ENCODE data around the gene DGKB. TPM values are rescaled to one million over a fixed set of nuclear protein-coding genes. Genes with fewer than 3 reads are reported as not detected.

Gene DGKB
- total RNA-seq, 4 donors from 2014 or later = 0.07 to 0.95 (median 0.34) TPM

DNA sequence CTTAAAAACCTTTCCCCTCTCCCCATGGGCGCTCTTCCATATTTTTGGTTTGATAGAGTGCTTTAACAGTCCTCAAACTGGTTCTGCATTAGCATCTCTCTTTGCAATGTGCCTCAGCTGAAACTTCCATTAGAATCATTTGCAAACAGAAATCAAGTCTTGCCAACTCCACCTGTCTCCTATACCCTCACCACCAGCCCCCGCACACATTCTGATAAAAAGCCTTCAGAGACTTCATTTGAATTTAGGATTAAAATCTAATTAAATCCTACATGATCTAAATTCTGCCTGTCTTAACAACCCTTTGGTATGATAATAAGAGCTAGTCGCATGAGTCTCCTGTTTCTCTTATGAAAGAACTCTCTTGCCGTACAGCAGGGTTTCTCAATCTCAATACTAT, 528.2 kb downstream of the DGKB start:
- intact Hi-C loops (cut with DNase I; ENCODE audit: low total_unique reads) = no loop called here
- H3K4me1 ChIP-seq = no peaks in the 10 kb centered on the region
- DNase-seq = no peak
- in situ Hi-C loops (cut with MboI; ENCODE audit: low sequenced_read_pairs in 4 of 4) = no loop called here
- H3K27me3 ChIP-seq = no peaks in the 10 kb centered on the region
- H3K9me3 ChIP-seq = no peaks in the 10 kb centered on the region
- no peaks in the 10 kb centered on the region for H3K36me3 ChIP-seq
- no peak for ATAC-seq
- H3K4me3 ChIP-seq = no peak overlapping the region
- H3K27ac ChIP-seq = no peak overlapping the region
- TF ChIP-seq, protein P1, sequence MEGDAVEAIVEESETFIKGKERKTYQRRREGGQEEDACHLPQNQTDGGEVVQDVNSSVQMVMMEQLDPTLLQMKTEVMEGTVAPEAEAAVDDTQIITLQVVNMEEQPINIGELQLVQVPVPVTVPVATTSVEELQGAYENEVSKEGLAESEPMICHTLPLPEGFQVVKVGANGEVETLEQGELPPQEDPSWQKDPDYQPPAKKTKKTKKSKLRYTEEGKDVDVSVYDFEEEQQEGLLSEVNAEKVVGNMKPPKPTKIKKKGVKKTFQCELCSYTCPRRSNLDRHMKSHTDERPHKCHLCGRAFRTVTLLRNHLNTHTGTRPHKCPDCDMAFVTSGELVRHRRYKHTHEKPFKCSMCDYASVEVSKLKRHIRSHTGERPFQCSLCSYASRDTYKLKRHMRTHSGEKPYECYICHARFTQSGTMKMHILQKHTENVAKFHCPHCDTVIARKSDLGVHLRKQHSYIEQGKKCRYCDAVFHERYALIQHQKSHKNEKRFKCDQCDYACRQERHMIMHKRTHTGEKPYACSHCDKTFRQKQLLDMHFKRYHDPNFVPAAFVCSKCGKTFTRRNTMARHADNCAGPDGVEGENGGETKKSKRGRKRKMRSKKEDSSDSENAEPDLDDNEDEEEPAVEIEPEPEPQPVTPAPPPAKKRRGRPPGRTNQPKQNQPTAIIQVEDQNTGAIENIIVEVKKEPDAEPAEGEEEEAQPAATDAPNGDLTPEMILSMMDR (IDR thresholded peaks at IDR 0.05 in 4 of 5, conservative IDR thresholded peaks at IDR 0.05 in 1 of 5) = no peak
- TF ChIP-seq POLR2A (IDR thresholded peaks at IDR 0.05) = no peak

- Histone ChIP-seq H3K4me3 (no peak overlapping the region), H3K36me3 (no peaks in the 10 kb centered on the region), H3K4me1 (no peaks in the 10 kb centered on the region), H3K9me3 (no peaks in the 10 kb centered on the region), H3K27me3 (no peaks in the 10 kb centered on the region), H3K27ac (no peak overlapping the region)
- intact Hi-C loops (cut with DNase I; ENCODE audit: low total_unique reads) = no loop called here
- DNase-seq = no peak
- in situ Hi-C loops (cut with MboI; ENCODE audit: low sequenced_read_pairs in 4 of 4) = no loop called here
- ATAC-seq = no peak
- TF ChIP-seq, protein P1 (IDR thresholded peaks at IDR 0.05 in 4 of 5, conservative IDR thresholded peaks at IDR 0.05 in 1 of 5) = no peak
Observed at GRCh38 chr7:14368285-14368684, 534.3 kb downstream of the DGKB start.

GRCh38 chr7:14351167-14351566, 551.4 kb downstream of the DGKB start:
- DNase-seq = no peak
- intact Hi-C loops (cut with DNase I; ENCODE audit: low total_unique reads) = no loop called here
- Histone ChIP-seq H3K27me3 (no peaks in the 10 kb centered on the region), H3K4me1 (no peaks in the 10 kb centered on the region), H3K27ac (no peak overlapping the region), H3K36me3 (no peaks in the 10 kb centered on the region), H3K9me3 (no peaks in the 10 kb centered on the region), H3K4me3 (no peak overlapping the region)
- in situ Hi-C loops (cut with MboI; ENCODE audit: low sequenced_read_pairs in 4 of 4) = no loop called here
- ATAC-seq = no peak
- TF ChIP-seq POLR2A (IDR thresholded peaks at IDR 0.05) = no peak
- TF ChIP-seq, protein P1 (IDR thresholded peaks at IDR 0.05 in 4 of 5, conservative IDR thresholded peaks at IDR 0.05 in 1 of 5) = no peak

DNA sequence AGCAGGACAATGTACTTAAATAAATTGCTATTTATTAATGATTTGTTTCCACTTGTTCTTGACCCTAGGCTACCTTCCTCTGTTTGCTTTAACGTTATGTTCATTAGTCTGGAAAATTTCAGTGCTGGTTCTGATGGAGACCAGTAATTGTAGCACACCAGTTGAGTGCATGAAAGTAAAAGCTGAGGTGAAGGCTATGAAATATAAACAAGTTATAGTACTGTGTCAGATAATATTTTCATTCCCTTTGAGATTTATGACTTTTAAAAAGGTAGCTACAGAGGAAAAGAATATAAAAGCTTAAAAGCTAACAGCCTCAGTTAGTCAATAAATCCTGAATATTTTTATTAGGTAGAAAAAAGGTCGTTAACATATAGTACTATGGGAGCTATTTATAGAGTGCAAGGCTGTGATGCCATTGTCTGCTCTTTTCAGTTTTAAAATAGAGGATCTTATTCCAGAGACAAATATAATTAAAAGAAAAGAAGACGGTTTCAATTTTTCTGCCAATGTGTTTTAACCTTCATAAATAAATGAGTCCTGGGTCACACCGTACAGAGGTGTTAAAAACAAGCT, 561.3 kb downstream of the DGKB start:
- Histone ChIP-seq H3K27me3 (no peaks in the 10 kb centered on the region), H3K36me3 (no peaks in the 10 kb centered on the region), H3K9me3 (no peaks in the 10 kb centered on the region), H3K27ac (no peak overlapping the region), H3K4me3 (no peak overlapping the region), H3K4me1 (no peaks in the 10 kb centered on the region)
- intact Hi-C loops (cut with DNase I; ENCODE audit: low total_unique reads) (no loop called here), in situ Hi-C loops (cut with MboI; ENCODE audit: low sequenced_read_pairs in 4 of 4) (no loop called here)
- no peak for TF ChIP-seq POLR2A (IDR thresholded peaks at IDR 0.05)
- TF ChIP-seq, protein P1 (IDR thresholded peaks at IDR 0.05 in 4 of 5, conservative IDR thresholded peaks at IDR 0.05 in 1 of 5) = no peak
- ATAC-seq (no peak), DNase-seq (no peak)
